Endothelial cell of umbilical vein (primary cell): ENCODE data around the gene SLCO3A1. TPM values are rescaled to one million over a fixed set of nuclear protein-coding genes. Genes with fewer than 3 reads are reported as not detected.

Experiments
- BruUV-seq: library from RNA; stranded (reverse); fragments of 400-500 nt; replicated peaks from 2 replicates; lab custom pipeline; 2021; lab: Mats Ljungman, UMichigan
- CTCF ChIA-PET: fragments of 300-600, 350-600 bp; sonication (Branson Sonifier 250); formaldehyde crosslinking; loops from one replicate; lab custom pipeline; 2021; ENCODE audit warnings: antibody characterized with exemption, inconsistent platforms; lab: Charles Lee
- POLR2A ChIA-PET: fragments of 300-600, 350-600 bp; sonication (Branson Sonifier 250); formaldehyde crosslinking; loops from one replicate; lab custom pipeline; 2021; ENCODE audit warnings: antibody characterized with exemption, inconsistent platforms; lab: Charles Lee
- DNase-seq: peaks from one replicate; pipeline ENCODE4 v3.0.0-alpha.2; 2011; ENCODE audit warnings: low read depth, low spot score
- FAIRE-seq: peaks from 2 replicates; lab custom pipeline; 2011; peaks lifted over from hg19 to GRCh38; lab: Jason Lieb, UNC
- H2AFZ ChIP-seq: 2 replicates; pipeline ENCODE4 v1.6.0; 2012; ENCODE audit warnings: low read depth, low read length, control low read depth, inconsistent platforms
- H3K27ac ChIP-seq: 2 replicates; pipeline ENCODE4 v1.5.1; 2011; ENCODE audit warnings: low read depth, mild to moderate bottlenecking, control low read depth, low read length, moderate library complexity; ENCODE audit not compliant: insufficient read depth
- H3K27me3 ChIP-seq, 2 experiments: 2 replicates each; pipeline versions ENCODE4 v1.6.0 to v1.6.1; 2011; ENCODE audit warnings: low read length in 2 of 2, mixed read lengths in 1 of 2; ENCODE audit not compliant: control insufficient read depth in 2 of 2, insufficient read depth in 2 of 2
- H3K36me3 ChIP-seq, 2 experiments: 2 replicates in 1 of 2; 3 replicates in 1 of 2; pipeline ENCODE4 v1.5.1; 2011; ENCODE audit warnings: low read length in 2 of 2, mild to moderate bottlenecking in 1 of 2, moderate library complexity in 1 of 2; ENCODE audit not compliant: control insufficient read depth in 2 of 2, insufficient read depth in 2 of 2; ENCODE audit errors: extremely low read depth in 1 of 2
- H3K4me1 ChIP-seq: 3 replicates; pipeline ENCODE4 v1.5.1; 2011; ENCODE audit warnings: mild to moderate bottlenecking, low read length; ENCODE audit not compliant: control insufficient read depth, insufficient read depth; ENCODE audit errors: extremely low read depth
- H3K4me2 ChIP-seq: 2 replicates; pipeline ENCODE4 v1.6.1; 2011; ENCODE audit warnings: low read length, control low read depth, mixed read lengths; ENCODE audit not compliant: insufficient read depth
- H3K4me3 ChIP-seq, 3 experiments: fragments of 200-600 bp in 1 of 3; sonication (generic), shearing (Covaris generic) in 1 of 3; replicated peaks in 1 of 3; 2 replicates each; pipeline ENCODE4 v1.5.1; 2011 to 2016; ENCODE audit warnings: control low read depth in 3 of 3, low read length in 3 of 3, mild to moderate bottlenecking in 2 of 3, inconsistent platforms in 1 of 3, low read depth in 1 of 3, moderate library complexity in 1 of 3; ENCODE audit not compliant: insufficient read depth in 1 of 3
- H3K79me2 ChIP-seq: 2 replicates; pipeline ENCODE4 v1.6.0; 2012; ENCODE audit warnings: low read length, inconsistent platforms; ENCODE audit not compliant: control insufficient read depth, insufficient read depth
- H3K9ac ChIP-seq: replicated peaks from 2 replicates; pipeline ENCODE3; 2011; ENCODE audit warnings: low read length, control low read depth; ENCODE audit not compliant: insufficient read depth; ENCODE audit errors: extremely low read depth
- H3K9me1 ChIP-seq: replicated peaks from 3 replicates; pipeline ENCODE4 v1.6.0; 2011; ENCODE audit warnings: mild to moderate bottlenecking, low read length; ENCODE audit not compliant: control insufficient read depth, insufficient read depth; ENCODE audit errors: extremely low read depth
- H3K9me3 ChIP-seq: replicated peaks from 2 replicates; pipeline ENCODE4 v1.5.1; 2012; ENCODE audit warnings: low read length, inconsistent platforms; ENCODE audit not compliant: control insufficient read depth, insufficient read depth
- H4K20me1 ChIP-seq: replicated peaks from 2 replicates; pipeline ENCODE3; 2011; ENCODE audit warnings: mild to moderate bottlenecking, low read length; ENCODE audit not compliant: control insufficient read depth, insufficient read depth; ENCODE audit errors: extremely low read depth
- EZH2 ChIP-seq: IDR thresholded peaks from 2 replicates; pipeline ENCODE4 v1.6.1; 2012; ENCODE audit warnings: borderline replicate concordance, low read depth, mild to moderate bottlenecking, moderate library complexity, low read length, inconsistent platforms; ENCODE audit not compliant: severe bottlenecking
- FOS ChIP-seq: IDR thresholded peaks from 2 replicates; pipeline ENCODE4 v1.6.1; 2011; ENCODE audit warnings: mild to moderate bottlenecking, low read length, moderate library complexity, borderline replicate concordance; ENCODE audit not compliant: insufficient read depth
- GATA2 ChIP-seq: IDR thresholded peaks from 2 replicates; pipeline ENCODE4 v1.7.0; 2011; ENCODE audit warnings: low read depth, mild to moderate bottlenecking, moderate library complexity, mixed read lengths, low read length; ENCODE audit not compliant: insufficient read length, insufficient read depth
- JUN ChIP-seq: IDR thresholded peaks from 2 replicates; pipeline ENCODE4 v1.6.1; 2011; ENCODE audit warnings: borderline replicate concordance, low read depth; ENCODE audit not compliant: insufficient read length, insufficient read depth
- MYC ChIP-seq: IDR thresholded peaks from one replicate; pipeline ENCODE4 v1.6.1; 2011; ENCODE audit warnings: mild to moderate bottlenecking, low read depth, low read length
- POLR2A ChIP-seq: IDR thresholded peaks from 2 replicates; pipeline ENCODE4 v1.6.1; 2012; ENCODE audit warnings: low read depth, mild to moderate bottlenecking, control low read depth, low read length
- POLR2AphosphoS5 ChIP-seq: IDR thresholded peaks from 2 replicates; pipeline ENCODE4 v1.6.1; 2012; ENCODE audit warnings: low read depth, mild to moderate bottlenecking, control low read depth, low read length, moderate library complexity; ENCODE audit not compliant: insufficient read depth
- dilution Hi-C: fragments of 300-500 bp; cut with MboI; formaldehyde crosslinking; loops from one replicate; pipeline ENCODE4 v1.15.0; 2019; ENCODE audit warnings: low sequenced_read_pairs; ENCODE audit not compliant: extremely low pct_ligation_motif_present
- intact Hi-C: fragments of 100-400 bp; cut with micrococcal nuclease; formaldehyde crosslinking; loops from one replicate; pipeline ENCODE4 v1.10.0; 2022
- polyA plus RNA-seq, 4 experiments: library from polyadenylated mRNA; depleted of rRNA in 3 of 4; stranded (reverse) in 3 of 4; unstranded in 1 of 4; fragments of >200 nt; gene quantifications; 2 replicates each; pipeline versions ENCODE4 v1.2.1 to v1.2.3, GENCODE V29; 2011 to 2012; ENCODE audit warnings: missing spikeins in 1 of 4
- total RNA-seq: library from RNA; stranded (reverse); gene quantifications from 2 replicates; pipeline ENCODE4 v1.2.3, GENCODE V29; 2021
- TF ChIP-seq, protein P1 (sequence below): IDR thresholded peaks from 2 replicates; pipeline ENCODE4 v1.6.1; 2011; ENCODE audit not compliant: insufficient read depth, insufficient read length
- TF ChIP-seq, protein P2 (sequence below), 2 donors: IDR thresholded peaks; 1 replicate in 1 of 2; 2 replicates in 1 of 2; pipeline ENCODE4 v1.5.1; 2011; ENCODE audit warnings: low read length in 2 of 2, mild to moderate bottlenecking in 2 of 2, moderate library complexity in 2 of 2, control low read depth in 1 of 2, inconsistent platforms in 1 of 2, low read depth in 1 of 2; ENCODE audit not compliant: insufficient read depth in 1 of 2; ENCODE audit errors: extremely low read depth in 1 of 2

Gene SLCO3A1
- total and polyA plus RNA-seq, 2 donors (not counting 3 experiments of a cell fraction or from before 2014, with no cell fraction given), result 0.88 to 0.92 TPM

GRCh38 chr15:91946581-91947292, 93.2 kb downstream of the SLCO3A1 start:
- no peaks in the 10 kb centered on the region for H3K36me3 ChIP-seq
- no peaks in the 10 kb centered on the region for H3K4me1 ChIP-seq
- H3K4me3 ChIP-seq, result no peak overlapping the region
- no peak for TF ChIP-seq FOS
- TF ChIP-seq, protein P1, sequence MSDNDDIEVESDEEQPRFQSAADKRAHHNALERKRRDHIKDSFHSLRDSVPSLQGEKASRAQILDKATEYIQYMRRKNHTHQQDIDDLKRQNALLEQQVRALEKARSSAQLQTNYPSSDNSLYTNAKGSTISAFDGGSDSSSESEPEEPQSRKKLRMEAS, result no peak
- no peak for TF ChIP-seq MYC
- no peak for TF ChIP-seq JUN
- no peak overlapping the region for H2AFZ ChIP-seq
- H3K79me2 ChIP-seq, result no peaks in the 10 kb centered on the region
- dilution Hi-C loops (no loop called here), intact Hi-C loops (no loop called here)
- POLR2A ChIA-PET, result no interaction called here
- no peaks in the 10 kb centered on the region for H3K27me3 ChIP-seq
- H3K9ac ChIP-seq, result no peak overlapping the region
- H3K4me2 ChIP-seq, result no peak overlapping the region
- DNase-seq (no peak), FAIRE-seq (no peak)
- no peaks in the 10 kb centered on the region for H3K9me1 ChIP-seq
- no peaks in the 10 kb centered on the region for H4K20me1 ChIP-seq
- no TSS peak for BruUV-seq
- CTCF ChIA-PET, result no interaction called here
- H3K9me3 ChIP-seq, result no peaks in the 10 kb centered on the region
- no peak overlapping the region for H3K27ac ChIP-seq

GRCh38 chr15:91947293-91947679, 93.8 kb downstream of the SLCO3A1 start:
- no peaks in the 10 kb centered on the region for H3K79me2 ChIP-seq
- TF ChIP-seq, protein P2, sequence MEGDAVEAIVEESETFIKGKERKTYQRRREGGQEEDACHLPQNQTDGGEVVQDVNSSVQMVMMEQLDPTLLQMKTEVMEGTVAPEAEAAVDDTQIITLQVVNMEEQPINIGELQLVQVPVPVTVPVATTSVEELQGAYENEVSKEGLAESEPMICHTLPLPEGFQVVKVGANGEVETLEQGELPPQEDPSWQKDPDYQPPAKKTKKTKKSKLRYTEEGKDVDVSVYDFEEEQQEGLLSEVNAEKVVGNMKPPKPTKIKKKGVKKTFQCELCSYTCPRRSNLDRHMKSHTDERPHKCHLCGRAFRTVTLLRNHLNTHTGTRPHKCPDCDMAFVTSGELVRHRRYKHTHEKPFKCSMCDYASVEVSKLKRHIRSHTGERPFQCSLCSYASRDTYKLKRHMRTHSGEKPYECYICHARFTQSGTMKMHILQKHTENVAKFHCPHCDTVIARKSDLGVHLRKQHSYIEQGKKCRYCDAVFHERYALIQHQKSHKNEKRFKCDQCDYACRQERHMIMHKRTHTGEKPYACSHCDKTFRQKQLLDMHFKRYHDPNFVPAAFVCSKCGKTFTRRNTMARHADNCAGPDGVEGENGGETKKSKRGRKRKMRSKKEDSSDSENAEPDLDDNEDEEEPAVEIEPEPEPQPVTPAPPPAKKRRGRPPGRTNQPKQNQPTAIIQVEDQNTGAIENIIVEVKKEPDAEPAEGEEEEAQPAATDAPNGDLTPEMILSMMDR (IDR thresholded peaks at IDR 0.05; ENCODE audit: extremely low read depth in 1 of 2, insufficient read depth in 1 of 2, low read depth in 1 of 2, low read length in 2 of 2), result no peak
- TF ChIP-seq FOS (no peak), POLR2A (no peak), POLR2AphosphoS5 (no peak), MYC (no peak), EZH2 (no peak), GATA2 (no peak), JUN (no peak)
- TF ChIP-seq, protein P1, result no peak
- no peaks in the 10 kb centered on the region for H3K9me1 ChIP-seq
- H3K9ac ChIP-seq, result no peak overlapping the region
- CTCF ChIA-PET, result no interaction called here
- intact Hi-C loops, result no loop called here
- H3K36me3 ChIP-seq, result no peaks in the 10 kb centered on the region
- no peaks in the 10 kb centered on the region for H3K9me3 ChIP-seq
- POLR2A ChIA-PET, result no interaction called here
- H3K4me1 ChIP-seq, result no peaks in the 10 kb centered on the region
- H2AFZ ChIP-seq, result no peak overlapping the region
- DNase-seq (no peak), FAIRE-seq (no peak)
- H3K4me3 ChIP-seq, result no peak overlapping the region
- no peaks in the 10 kb centered on the region for H4K20me1 ChIP-seq
- H3K27ac ChIP-seq, result no peak overlapping the region
- no peak overlapping the region for H3K4me2 ChIP-seq
- no TSS peak for BruUV-seq
- dilution Hi-C loops, result no loop called here
- H3K27me3 ChIP-seq, result no peaks in the 10 kb centered on the region
